Sigmoid colon (tissue), 7 donors: ENCODE results near the gene ARHGAP8. TPM values are rescaled to one million over a fixed set of nuclear protein-coding genes. Genes with fewer than 3 reads are reported as not detected.

Experiments used
- DNase-seq: peaks from one replicate; pipeline ENCODE4 v3.0.0-alpha.2; 2019
- H3K27ac ChIP-seq, 4 donors: fragments of 200-600 bp; sonication (generic); one replicate each; pipeline ENCODE4 v1.5.1; 2016 to 2019; ENCODE audit warnings: mild to moderate bottlenecking in 1 of 4
- H3K27me3 ChIP-seq, 3 donors: fragments of 200-600 bp; sonication (generic); one replicate each; pipeline ENCODE4 v1.5.1; 2019; ENCODE audit warnings: mild to moderate bottlenecking in 1 of 3
- H3K36me3 ChIP-seq, 4 donors: fragments of 200-600 bp; sonication (generic); one replicate each; pipeline ENCODE4 v1.5.1; 2016 to 2019
- H3K4me1 ChIP-seq, 4 donors: fragments of 200-600 bp; sonication (generic); one replicate each; pipeline ENCODE4 v1.5.1; 2017 to 2019
- H3K4me3 ChIP-seq, 4 donors: fragments of 200-600 bp; sonication (generic); one replicate each; pipeline ENCODE4 v1.5.1; 2017 to 2019; ENCODE audit warnings: mild to moderate bottlenecking in 2 of 4, moderate library complexity in 1 of 4
- H3K9me3 ChIP-seq, 4 donors: fragments of 200-600 bp in 3 of 4; sonication (generic) in 3 of 4; one replicate each; pipeline versions ENCODE4 v1.5.1 to v1.6.1; 2013 to 2019
- CTCF ChIP-seq, 4 experiments: fragments of 450-650 bp in 3 of 4; fragments of 200-600 bp in 1 of 4; IDR thresholded peaks; one replicate each; pipeline ENCODE4 v1.5.1; 2016 to 2019; ENCODE audit warnings: antibody characterized with exemption in 4 of 4, mild to moderate bottlenecking in 3 of 4, moderate library complexity in 2 of 4
- EP300 ChIP-seq, 4 donors: sonication (generic); formaldehyde crosslinking; IDR thresholded peaks; one replicate each; pipeline ENCODE4 v1.6.1; 2017; ENCODE audit warnings: antibody characterized with exemption in 4 of 4
- POLR2A ChIP-seq, 2 donors: fragments of 450-650 bp; IDR thresholded peaks; one replicate each; pipeline ENCODE4 v1.6.1; 2016; ENCODE audit warnings: antibody characterized with exemption in 2 of 2, mild to moderate bottlenecking in 2 of 2, moderate library complexity in 2 of 2
- POLR2AphosphoS5 ChIP-seq, 4 donors: sonication (generic); formaldehyde crosslinking; IDR thresholded peaks; one replicate each; pipeline ENCODE4 v1.6.1; 2017; ENCODE audit warnings: antibody characterized with exemption in 4 of 4
- WGBS, 2 donors: extraction: QIAGEN DNeasy Blood & Tissue Kit; methylation state at CpG; one replicate each; pipeline ENCODE4 v1.1.7; 2013; 5-methylcytosine and 5-hydroxymethylcytosine counted together
- intact Hi-C: fragments of 100-400 bp; cut with DNase I; formaldehyde crosslinking; loops from one replicate; pipeline ENCODE4 v1.15.1; 2023
- polyA plus RNA-seq, 3 donors: library from polyadenylated mRNA; stranded (reverse); fragments of 200-250 nt; gene quantifications; one replicate each; pipeline ENCODE4 v1.2.3, GENCODE V29; 2013
- total RNA-seq, 4 donors: library from RNA; depleted of rRNA; stranded (reverse); fragments of >200 nt; gene quantifications; one replicate each; pipeline ENCODE4 v1.1.0, GENCODE V29; 2016
- donor health status: healthy with polysubstance abuse.
- donor health status: Bipolar disorder and iron deficiency.
- donor health status: healthy.

Gene ARHGAP8
- total and polyA plus RNA-seq, 7 donors: 0.66 to 30.9 (median 6.0) TPM; not detected in 1

DNA sequence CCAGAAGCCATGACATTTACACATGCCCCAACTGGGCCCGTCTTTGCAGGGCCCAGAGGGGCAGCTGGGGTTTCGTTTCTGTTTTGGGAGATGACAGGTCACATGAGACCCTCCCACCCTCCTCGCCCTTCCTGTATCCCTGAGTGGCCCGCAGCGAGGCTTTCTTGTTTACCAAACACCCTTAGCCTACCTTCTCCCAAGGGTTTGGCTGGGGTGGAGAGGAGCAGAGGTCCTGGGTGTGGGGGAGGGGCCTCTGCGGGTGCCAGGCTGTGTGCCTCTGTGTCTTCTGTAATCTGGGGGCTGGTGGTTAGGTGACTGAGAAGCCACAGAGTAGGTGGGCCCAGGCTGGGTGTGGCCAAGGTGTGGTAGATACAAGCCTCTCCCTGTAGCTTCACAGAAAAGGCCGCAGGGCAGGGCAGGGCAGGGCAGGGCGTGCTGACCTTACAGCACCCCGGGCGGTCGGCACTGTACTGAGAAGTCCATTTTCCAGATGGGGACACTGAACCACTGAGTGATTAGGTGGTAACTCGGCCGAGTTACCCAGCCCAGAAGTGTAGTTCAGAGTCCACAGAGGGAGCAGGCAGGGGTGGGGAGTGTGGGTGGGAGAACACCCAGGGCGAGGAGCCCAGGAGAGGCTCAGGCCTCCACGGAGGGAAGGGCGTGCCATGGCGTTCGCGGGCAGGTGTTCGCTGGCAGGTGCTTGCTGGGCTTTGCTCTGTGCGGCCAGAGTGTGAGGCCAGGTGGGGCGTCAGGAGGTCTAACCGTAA lies 41.7 kb upstream of the ARHGAP8 start:
- 11 to 37% methylated on average over 23 of the region's 23 CpGs for WGBS, 2 donors
- TF ChIP-seq POLR2A (IDR thresholded peaks at IDR 0.05) (no peak), CTCF (IDR thresholded peaks at IDR 0.05) (no peak), POLR2AphosphoS5 (IDR thresholded peaks at IDR 0.05) (no peak), EP300 (IDR thresholded peaks at IDR 0.05) (no peak)
- Histone ChIP-seq H3K4me3 (no peak overlapping the region), H3K36me3 (no peaks in the 10 kb centered on the region), H3K9me3 (no peaks in the 10 kb centered on the region), H3K4me1 (no peaks in the 10 kb centered on the region), H3K27me3 (peaks cover 0 to under 1% (median 0%) of the 10 kb centered on the region in 3 donors), H3K27ac (no peak overlapping the region)
- intact Hi-C loops: no loop called here
- DNase-seq: no peak

DNA sequence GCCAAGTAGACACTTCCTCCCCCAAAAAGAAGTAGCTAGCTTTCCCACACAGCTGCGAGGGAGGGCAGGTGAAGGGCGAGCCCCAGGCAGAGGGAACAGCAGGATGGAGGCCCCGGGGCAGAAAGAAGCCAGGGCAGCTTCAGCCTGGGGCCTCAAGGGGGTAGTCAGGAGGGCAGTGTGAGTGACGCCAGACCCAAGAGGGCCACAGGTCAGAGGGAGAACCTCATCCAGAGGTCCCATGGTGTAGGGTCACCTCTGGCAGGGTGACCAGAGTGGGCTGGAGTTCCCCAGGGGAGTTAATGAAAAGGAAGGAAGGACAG lies 41.2 kb upstream of the ARHGAP8 start:
- DNase-seq: no peak
- Histone ChIP-seq H3K27ac (no peak overlapping the region), H3K27me3 (no peaks in the 10 kb centered on the region), H3K36me3 (no peaks in the 10 kb centered on the region), H3K9me3 (no peaks in the 10 kb centered on the region), H3K4me1 (no peaks in the 10 kb centered on the region), H3K4me3 (no peak overlapping the region)
- intact Hi-C loops: no loop called here
- WGBS, 2 donors: 8 to 38% methylated on average over 4 of the region's 4 CpGs
- TF ChIP-seq CTCF (IDR thresholded peaks at IDR 0.05) (no peak), POLR2A (IDR thresholded peaks at IDR 0.05) (no peak), EP300 (IDR thresholded peaks at IDR 0.05) (no peak)

DNA sequence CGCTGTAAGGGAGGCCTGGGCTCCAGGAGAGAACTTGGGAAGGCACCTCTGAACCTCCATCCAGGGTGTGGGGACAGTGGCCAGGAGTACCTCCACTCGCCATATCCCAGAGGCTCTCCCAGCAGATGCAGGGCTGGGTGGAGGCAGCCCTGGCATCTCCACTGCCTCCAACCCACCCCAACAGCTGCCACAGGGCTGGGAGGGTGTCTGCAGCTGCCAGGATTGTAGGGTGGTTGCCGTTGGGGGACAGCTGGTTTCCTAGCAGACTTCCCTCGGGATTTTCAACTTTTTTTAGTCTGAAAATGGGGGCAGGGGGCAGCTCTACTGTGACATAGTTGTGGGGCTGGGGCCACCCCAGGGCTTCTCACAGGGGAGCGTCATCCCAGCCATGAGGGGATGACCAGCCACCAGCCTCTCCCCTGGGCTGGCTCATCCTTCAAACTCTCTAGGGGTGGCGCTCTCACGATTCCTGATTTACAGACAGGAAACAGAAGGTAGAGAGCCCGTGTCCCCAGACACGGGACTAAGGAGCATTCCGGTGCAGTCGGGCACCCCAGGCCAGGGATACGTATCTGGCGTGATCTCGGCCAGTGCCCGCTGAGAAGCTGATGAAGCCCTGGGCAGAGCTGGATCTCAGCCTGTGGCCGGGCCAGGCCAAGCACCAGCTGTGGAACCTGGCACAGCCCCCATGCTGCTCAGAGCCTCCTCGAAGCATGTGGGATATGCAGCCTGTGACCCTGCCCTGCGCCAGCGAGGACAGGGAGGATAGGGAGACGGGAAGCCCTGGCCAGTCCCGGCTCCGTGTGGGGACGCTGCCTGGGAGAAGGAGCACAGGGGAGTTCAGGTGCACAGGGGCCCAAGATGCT lies 40.5 kb upstream of the ARHGAP8 start:
- TF ChIP-seq POLR2A (IDR thresholded peaks at IDR 0.05) (no peak), EP300 (IDR thresholded peaks at IDR 0.05) (no peak), CTCF (IDR thresholded peaks at IDR 0.05) (no peak), POLR2AphosphoS5 (IDR thresholded peaks at IDR 0.05) (no peak)
- Histone ChIP-seq H3K36me3 (no peaks in the 10 kb centered on the region), H3K27ac (no peak overlapping the region), H3K4me1 (no peaks in the 10 kb centered on the region), H3K27me3 (no peaks in the 10 kb centered on the region), H3K4me3 (no peak overlapping the region), H3K9me3 (no peaks in the 10 kb centered on the region)
- intact Hi-C loops: no loop called here
- 69 to 70% methylated on average over 23 of the region's 23 CpGs for WGBS, 2 donors
- DNase-seq: no peak

DNA sequence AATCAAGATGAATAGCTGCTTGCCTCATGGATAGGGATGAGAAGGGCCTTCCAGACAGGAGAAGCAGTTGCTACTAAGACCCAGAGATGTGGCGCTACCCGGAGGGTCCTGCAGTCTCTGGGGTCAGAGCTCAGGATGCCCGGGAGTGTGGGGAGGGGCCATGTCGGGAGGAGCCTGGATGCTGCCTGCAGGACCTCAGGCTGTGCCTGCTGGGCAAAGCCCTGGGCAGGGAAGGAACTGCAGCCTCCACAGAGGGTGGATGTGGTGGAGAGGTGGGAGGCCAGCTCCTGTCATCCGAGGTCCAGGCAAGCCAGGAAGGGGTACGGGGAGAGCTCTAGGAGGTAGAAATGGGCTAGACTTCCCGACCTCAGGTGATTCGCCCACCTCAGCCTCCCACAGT lies 39.4 kb upstream of the ARHGAP8 start:
- 83 to 91% methylated on average over 8 of the region's 8 CpGs for WGBS, 2 donors

More for the DNA sequence above, 39.4 kb upstream of the ARHGAP8 start:
- intact Hi-C loops: no loop called here
- H3K36me3 ChIP-seq: no peaks in the 10 kb centered on the region
- H3K4me3 ChIP-seq: no peak overlapping the region
- no peak for DNase-seq
- TF ChIP-seq EP300 (IDR thresholded peaks at IDR 0.05) (no peak), POLR2A (IDR thresholded peaks at IDR 0.05) (no peak), POLR2AphosphoS5 (IDR thresholded peaks at IDR 0.05) (no peak), CTCF (IDR thresholded peaks at IDR 0.05) (no peak)
- H3K4me1 ChIP-seq: no peaks in the 10 kb centered on the region
- no peaks in the 10 kb centered on the region for H3K9me3 ChIP-seq
- no peak overlapping the region for H3K27ac ChIP-seq
- H3K27me3 ChIP-seq: no peaks in the 10 kb centered on the region
